MM.1S (cell line): ENCODE results near the gene PNMT.

Experiments
- CTCF ChIP-seq: fragments of 300-600 bp; sonication (generic); IDR thresholded peaks from 2 replicates; pipeline ENCODE4 v1.5.1; 2016; ENCODE audit warnings: antibody characterized with exemption, low read length, mixed read lengths
- EZH2 ChIP-seq: fragments of 300-600 bp; sonication (generic); optimal IDR thresholded peaks from 2 replicates; pipeline ENCODE3; 2017; ENCODE audit warnings: low read depth, mild to moderate bottlenecking, antibody characterized with exemption, low read length, mixed read lengths
- EZH2phosphoT487 ChIP-seq: fragments of 300-600 bp; sonication (generic); IDR thresholded peaks from 2 replicates; pipeline ENCODE4 v1.6.1; 2018; ENCODE audit warnings: antibody characterized with exemption, low read length

DNA sequence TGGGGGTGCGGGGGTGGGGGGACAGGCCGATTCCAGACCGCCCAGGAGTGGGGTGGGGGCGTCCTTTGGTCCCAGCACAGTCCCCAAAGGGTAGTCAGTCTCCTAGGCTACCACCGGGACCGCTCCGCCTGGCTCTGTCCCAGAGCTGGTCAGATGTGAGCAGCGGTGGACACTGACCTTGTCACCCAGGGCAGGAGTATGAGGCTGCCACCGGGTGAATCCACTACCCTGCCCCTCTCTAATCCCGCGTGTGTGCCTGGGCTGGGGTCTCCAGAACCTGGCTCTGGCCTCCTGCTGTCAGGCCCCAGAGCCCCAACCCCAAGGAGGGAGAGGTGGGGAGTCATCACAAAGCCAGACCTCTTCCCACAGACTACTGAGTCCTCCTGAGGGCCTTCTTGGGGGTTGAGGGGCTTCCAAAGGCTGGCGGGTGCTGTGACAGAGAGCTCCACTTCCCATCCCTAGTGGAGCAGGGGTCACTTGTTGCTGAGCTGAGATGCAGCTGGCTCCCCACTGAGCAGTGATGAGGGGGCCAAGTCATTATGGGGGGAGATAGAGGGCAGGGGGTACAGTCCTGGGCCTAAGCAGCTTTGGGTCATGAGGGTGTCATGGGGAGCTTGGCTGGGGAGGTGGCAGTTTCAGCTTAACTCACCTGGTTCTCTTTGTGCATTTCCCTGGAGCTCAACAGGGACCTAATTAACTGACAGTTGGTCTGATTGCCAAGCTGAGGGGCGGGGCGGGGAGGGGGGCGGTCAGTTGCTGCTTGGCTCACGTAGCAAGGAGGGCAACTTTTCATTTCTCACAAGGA is 40.3 kb upstream of the PNMT start:
- TF ChIP-seq EZH2phosphoT487, result no peak
- TF ChIP-seq EZH2, result no peak
- TF ChIP-seq CTCF, result no peak
